IMR-90 (cell line): ENCODE data around the gene TENT5C. TPM values are rescaled to one million over a fixed set of nuclear protein-coding genes. Genes with fewer than 3 reads are reported as not detected.

Experiments
- ATAC-seq: fragments of 200-7000 bp; cut with Tn5 transposase; 2 replicates; pipeline ENCODE4 v1.9.1; 2020; ENCODE audit warnings: low read depth, mild to moderate bottlenecking, moderate library complexity
- BruUV-seq: library from RNA; stranded (reverse); fragments of 400-500 nt; replicated peaks from 2 replicates; lab custom pipeline; 2021; lab: Mats Ljungman, UMichigan
- CTCF ChIA-PET: fragments of 300-600 bp; formaldehyde crosslinking; extraction: SDS; loops from one replicate; lab custom pipeline; 2021; ENCODE audit warnings: antibody characterized with exemption; lab: Yijun Ruan, JAX
- POLR2A ChIA-PET: fragments of 300-600 bp; sonication (Branson Sonifier 250); formaldehyde crosslinking; loops from one replicate; lab custom pipeline; 2022; ENCODE audit warnings: antibody characterized with exemption; ENCODE audit not compliant: unreplicated experiment; lab: Charles Lee
- DNase-seq: peaks from one replicate; pipeline ENCODE4 v3.0.0; 2013
- H2AFZ ChIP-seq: replicated peaks from 2 replicates; pipeline ENCODE3; 2013; ENCODE audit warnings: low read length, mild to moderate bottlenecking; ENCODE audit not compliant: poor library complexity
- H2AK5ac ChIP-seq: 2 replicates; pipeline ENCODE4 v1.6.1; 2013; ENCODE audit warnings: low read depth, low read length, inconsistent platforms
- H2AK9ac ChIP-seq: replicated peaks from 2 replicates; pipeline ENCODE3; 2013; ENCODE audit warnings: mild to moderate bottlenecking, low read depth, low read length, moderate library complexity; ENCODE audit not compliant: poor library complexity
- H2BK120ac ChIP-seq: 2 replicates; pipeline ENCODE4 v1.6.1; 2013; ENCODE audit warnings: low read depth, low read length, inconsistent platforms
- H2BK15ac ChIP-seq: 3 replicates; pipeline ENCODE4 v1.6.1; 2013; ENCODE audit warnings: low read depth, low read length, inconsistent platforms
- H2BK20ac ChIP-seq: 2 replicates; pipeline ENCODE4 v1.6.1; 2013; ENCODE audit warnings: low read depth, mild to moderate bottlenecking, inconsistent platforms, low read length, moderate library complexity
- H2BK5ac ChIP-seq: 2 replicates; pipeline ENCODE4 v1.6.1; 2013; ENCODE audit warnings: mild to moderate bottlenecking, low read depth, low read length, inconsistent platforms; ENCODE audit not compliant: poor library complexity, severe bottlenecking
- H3K14ac ChIP-seq: replicated peaks from 2 replicates; pipeline ENCODE4 v1.6.1; 2013; ENCODE audit warnings: low read depth, low read length, inconsistent platforms
- H3K18ac ChIP-seq: 2 replicates; pipeline ENCODE4 v1.6.1; 2013; ENCODE audit warnings: low read depth, low read length, control low read depth
- H3K23ac ChIP-seq: 2 replicates; pipeline ENCODE4 v1.6.1; 2013; ENCODE audit warnings: low read depth, low read length, inconsistent platforms
- H3K27ac ChIP-seq: 2 replicates; pipeline ENCODE4 v1.5.1; 2013; ENCODE audit warnings: mild to moderate bottlenecking, control low read depth, low read length; ENCODE audit not compliant: insufficient read depth
- H3K27me3 ChIP-seq: 2 replicates; pipeline ENCODE4 v1.6.1; 2013; ENCODE audit warnings: low read length; ENCODE audit not compliant: control insufficient read depth, insufficient read depth
- H3K36me3 ChIP-seq: 2 replicates; pipeline ENCODE4 v1.6.1; 2013; ENCODE audit warnings: low read length, mixed read lengths; ENCODE audit not compliant: control insufficient read depth, insufficient read depth
- H3K4ac ChIP-seq: 2 replicates; pipeline ENCODE4 v1.6.1; 2013; ENCODE audit warnings: low read depth, low read length, inconsistent platforms
- H3K4me1 ChIP-seq: 2 replicates; pipeline ENCODE4 v1.6.1; 2013; ENCODE audit warnings: low read length, mixed read lengths; ENCODE audit not compliant: control insufficient read depth, insufficient read depth
- H3K4me2 ChIP-seq: 2 replicates; pipeline ENCODE4 v1.6.1; 2013; ENCODE audit warnings: low read depth, mild to moderate bottlenecking, control low read depth, low read length, moderate library complexity
- H3K4me3 ChIP-seq: 2 replicates; pipeline ENCODE4 v1.5.1; 2013; ENCODE audit warnings: low read depth, mild to moderate bottlenecking, control low read depth, low read length, moderate library complexity; ENCODE audit not compliant: insufficient read depth
- H3K56ac ChIP-seq: 2 replicates; pipeline ENCODE4 v1.6.1; 2013; ENCODE audit warnings: low read length, inconsistent platforms; ENCODE audit not compliant: insufficient read depth; ENCODE audit errors: extremely low read depth
- H3K79me1 ChIP-seq, 2 experiments: 2 replicates each; pipeline ENCODE4 v1.6.1; 2013; ENCODE audit warnings: low read length in 2 of 2, inconsistent platforms in 1 of 2, low read depth in 1 of 2
- H3K9ac ChIP-seq: 2 replicates; pipeline ENCODE4 v1.6.1; 2013; ENCODE audit warnings: low read depth, low read length, control low read depth
- H3K9me1 ChIP-seq: 2 replicates; pipeline ENCODE4 v1.6.1; 2013; ENCODE audit warnings: low read length, inconsistent platforms; ENCODE audit not compliant: insufficient read depth
- H3K9me3 ChIP-seq: 2 replicates; pipeline ENCODE4 v1.6.1; 2013; ENCODE audit warnings: low read length; ENCODE audit not compliant: control insufficient read depth, insufficient read depth
- H4K20me1 ChIP-seq: 2 replicates; pipeline ENCODE4 v1.6.1; 2013; ENCODE audit warnings: low read length, inconsistent platforms; ENCODE audit not compliant: insufficient read depth
- H4K5ac ChIP-seq: 2 replicates; pipeline ENCODE4 v1.6.1; 2013; ENCODE audit warnings: mild to moderate bottlenecking, low read depth, low read length, control low read depth
- H4K8ac ChIP-seq, 2 experiments: 2 replicates each; pipeline ENCODE4 v1.6.1; 2013; ENCODE audit warnings: low read depth in 2 of 2, low read length in 2 of 2, control low read depth in 1 of 2, inconsistent platforms in 1 of 2
- H4K91ac ChIP-seq: 2 replicates; pipeline ENCODE4 v1.6.1; 2013; ENCODE audit warnings: low read depth, low read length, inconsistent platforms; ENCODE audit not compliant: insufficient read depth
- BHLHE40 ChIP-seq: fragments of 150-350 bp; IDR thresholded peaks from 2 replicates; pipeline ENCODE4 v1.6.1; 2016; ENCODE audit warnings: mild to moderate bottlenecking, low read depth, low read length
- CEBPB ChIP-seq: IDR thresholded peaks from 2 replicates; pipeline ENCODE4 v1.6.1; 2012; ENCODE audit warnings: low read depth, low read length, improper control_type of control experiment
- CHD1 ChIP-seq: IDR thresholded peaks from 2 replicates; pipeline ENCODE4 v1.6.1; 2012; ENCODE audit warnings: low read depth, low read length, improper control_type of control experiment
- FOS ChIP-seq: fragments of 150-350 bp; IDR thresholded peaks from 2 replicates; pipeline ENCODE4 v1.6.1; 2016; ENCODE audit warnings: low read depth, low read length
- MAFK ChIP-seq: IDR thresholded peaks from 2 replicates; pipeline ENCODE4 v1.6.1; 2012; ENCODE audit warnings: low read depth, low read length, improper control_type of control experiment
- MAZ ChIP-seq: IDR thresholded peaks from 2 replicates; pipeline ENCODE4 v1.6.1; 2012; ENCODE audit warnings: low read depth, mild to moderate bottlenecking, low read length, improper control_type of control experiment, moderate library complexity, borderline replicate concordance
- MXI1 ChIP-seq: IDR thresholded peaks from 2 replicates; pipeline ENCODE4 v1.6.1; 2012; ENCODE audit warnings: low read depth, mild to moderate bottlenecking, low read length, moderate library complexity, borderline replicate concordance
- POLR2A ChIP-seq: IDR thresholded peaks from 2 replicates; pipeline ENCODE4 v1.6.1; 2012; ENCODE audit warnings: mild to moderate bottlenecking, low read depth, low read length
- RAD21 ChIP-seq: IDR thresholded peaks from 2 replicates; pipeline ENCODE4 v1.6.1; 2012; ENCODE audit warnings: low read length, improper control_type of control experiment
- RCOR1 ChIP-seq: IDR thresholded peaks from 2 replicates; pipeline ENCODE4 v1.6.1; 2012; ENCODE audit warnings: mild to moderate bottlenecking, low read length, improper control_type of control experiment; ENCODE audit not compliant: insufficient replicate concordance
- RFX5 ChIP-seq: IDR thresholded peaks from 2 replicates; pipeline ENCODE4 v1.8.0; 2012; ENCODE audit warnings: low read depth, mild to moderate bottlenecking, low read length, moderate library complexity
- SMC3 ChIP-seq: fragments of 150-350 bp; IDR thresholded peaks from 2 replicates; pipeline ENCODE4 v1.6.1; 2016; ENCODE audit warnings: low read depth, mild to moderate bottlenecking, antibody characterized with exemption, low read length, moderate library complexity
- WGBS, 2 experiments: methylation state at CpG; one replicate each; pipeline versions ENCODE4 v1.1.5 to v1.1.7; 2013; ENCODE audit warnings: missing lambda C conversion rate in 2 of 2; ENCODE audit not compliant: insufficient read length in 1 of 2; ENCODE audit errors: extremely low coverage in 2 of 2; 5-methylcytosine and 5-hydroxymethylcytosine counted together
- dilution Hi-C: fragments of 300-500 bp; cut with HindIII; formaldehyde crosslinking; loops from one replicate; pipeline ENCODE4 v1.14.3; 2018; ENCODE audit warnings: low sequenced_read_pairs; ENCODE audit not compliant: unreplicated experiment
- in situ Hi-C: fragments of 300-500 bp; cut with MboI; formaldehyde crosslinking; loops from 3 replicates; pipeline ENCODE4 v1.14.3; 2019; ENCODE audit warnings: low sequenced_read_pairs, inconsistent platforms, mixed read lengths
- intact Hi-C: fragments of 100-400 bp; cut with micrococcal nuclease; formaldehyde crosslinking; loops from 2 replicates; pipeline ENCODE4 v1.10.0; 2022
- polyA plus RNA-seq, 3 experiments: library from polyadenylated mRNA; depleted of rRNA; stranded (reverse); fragments of >200 nt; gene quantifications; 2 replicates each; pipeline ENCODE4 v1.2.3, GENCODE V29; 2012; ENCODE audit warnings: low replicate concordance in 1 of 3
- total RNA-seq: library from RNA; depleted of rRNA; stranded (reverse); fragments of >200 nt; gene quantifications from 2 replicates; pipeline ENCODE4 v1.2.3, GENCODE V29; 2012
- TF ChIP-seq, protein P1 (sequence below): conservative IDR thresholded peaks from 2 replicates; pipeline ENCODE4 v1.5.1; 2012; ENCODE audit warnings: mild to moderate bottlenecking, low read depth, low read length, improper control_type of control experiment
- TF ChIP-seq, protein P2 (sequence below): fragments of 150-350 bp; IDR thresholded peaks from 2 replicates; pipeline ENCODE4 v1.6.1; 2017; ENCODE audit warnings: mild to moderate bottlenecking, antibody characterized with exemption, low read length, low read depth
- TF ChIP-seq, protein P3 (sequence below): fragments of 150-350 bp; IDR thresholded peaks from 2 replicates; pipeline ENCODE4 v1.6.1; 2016; ENCODE audit warnings: low read depth, mild to moderate bottlenecking, low read length, moderate library complexity, borderline replicate concordance

The TENT5C gene
- total and polyA plus RNA-seq, 2 of the 4 experiments (the other 2 are of a cell fraction) = 1.5 to 4.1 TPM

DNA sequence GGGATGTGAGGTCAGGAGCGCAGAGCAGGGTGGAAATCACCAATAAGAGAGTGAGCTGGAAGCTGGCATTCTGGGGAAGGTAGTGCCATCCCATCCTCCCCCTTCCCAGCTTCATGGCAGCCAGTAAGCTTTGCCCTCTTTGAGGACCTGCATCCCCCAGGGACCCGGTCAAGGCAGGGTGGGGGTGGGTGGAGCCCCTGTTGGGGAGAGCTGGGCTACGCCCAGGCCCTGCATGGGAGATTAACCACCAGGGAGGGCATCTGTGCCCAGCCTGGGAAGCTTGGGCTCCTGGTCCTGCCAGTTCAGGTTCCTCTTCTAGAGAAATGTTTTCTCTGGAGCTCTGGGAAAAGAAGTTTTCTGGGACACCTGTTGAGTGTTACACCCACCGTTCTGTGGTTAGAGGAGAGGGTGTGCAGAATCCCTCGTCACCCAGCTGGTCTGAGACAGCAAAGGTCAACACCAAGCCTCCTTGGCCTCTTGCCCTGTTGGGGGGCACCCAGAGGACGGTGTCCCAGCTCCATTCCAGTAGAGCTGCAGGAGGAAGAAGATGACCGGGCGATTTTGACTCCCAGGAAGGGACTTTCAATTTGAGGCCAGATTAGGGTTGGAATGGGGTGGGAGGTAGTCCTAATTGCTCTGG is 30.1 kb upstream of the TENT5C start:
- H3K14ac ChIP-seq = no peak overlapping the region
- ChIA-PET CTCF (no interaction called here), POLR2A (no interaction called here)
- H4K20me1 ChIP-seq = no peaks in the 10 kb centered on the region
- H3K4me2 ChIP-seq = no peak overlapping the region
- H2AK9ac ChIP-seq = no peak overlapping the region
- H2BK5ac ChIP-seq = no peak overlapping the region
- no TSS peak for BruUV-seq
- H2AFZ ChIP-seq = no peak overlapping the region
- H3K56ac ChIP-seq = no peak overlapping the region
- no peak overlapping the region for H3K23ac ChIP-seq
- no peaks in the 10 kb centered on the region for H3K9me1 ChIP-seq
- H3K36me3 ChIP-seq = no peaks in the 10 kb centered on the region
- no peak overlapping the region for H3K4ac ChIP-seq
- ATAC-seq = no peak
- no peak overlapping the region for H3K18ac ChIP-seq
- H4K91ac ChIP-seq = no peak overlapping the region
- no peaks in the 10 kb centered on the region for H3K9me3 ChIP-seq
- H2BK15ac ChIP-seq = no peak overlapping the region
- no peak overlapping the region for H3K4me3 ChIP-seq
- intact Hi-C loops (no loop called here), in situ Hi-C loops (no loop called here), dilution Hi-C loops (no loop called here)
- WGBS, 2 experiments = 60% methylated on average over 3 of the region's 8 CpGs; no CpG with 5 or more reads in 1 of the 2 experiments
- TF ChIP-seq POLR2A (no peak), SMC3 (no peak), MXI1 (no peak), CHD1 (no peak), FOS (no peak), MAFK (no peak), MAZ (no peak), BHLHE40 (no peak), RAD21 (no peak), CEBPB (no peak), RFX5 (no peak), RCOR1 (no peak)
- TF ChIP-seq, protein P1, sequence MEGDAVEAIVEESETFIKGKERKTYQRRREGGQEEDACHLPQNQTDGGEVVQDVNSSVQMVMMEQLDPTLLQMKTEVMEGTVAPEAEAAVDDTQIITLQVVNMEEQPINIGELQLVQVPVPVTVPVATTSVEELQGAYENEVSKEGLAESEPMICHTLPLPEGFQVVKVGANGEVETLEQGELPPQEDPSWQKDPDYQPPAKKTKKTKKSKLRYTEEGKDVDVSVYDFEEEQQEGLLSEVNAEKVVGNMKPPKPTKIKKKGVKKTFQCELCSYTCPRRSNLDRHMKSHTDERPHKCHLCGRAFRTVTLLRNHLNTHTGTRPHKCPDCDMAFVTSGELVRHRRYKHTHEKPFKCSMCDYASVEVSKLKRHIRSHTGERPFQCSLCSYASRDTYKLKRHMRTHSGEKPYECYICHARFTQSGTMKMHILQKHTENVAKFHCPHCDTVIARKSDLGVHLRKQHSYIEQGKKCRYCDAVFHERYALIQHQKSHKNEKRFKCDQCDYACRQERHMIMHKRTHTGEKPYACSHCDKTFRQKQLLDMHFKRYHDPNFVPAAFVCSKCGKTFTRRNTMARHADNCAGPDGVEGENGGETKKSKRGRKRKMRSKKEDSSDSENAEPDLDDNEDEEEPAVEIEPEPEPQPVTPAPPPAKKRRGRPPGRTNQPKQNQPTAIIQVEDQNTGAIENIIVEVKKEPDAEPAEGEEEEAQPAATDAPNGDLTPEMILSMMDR = no peak
- TF ChIP-seq, protein P2, sequence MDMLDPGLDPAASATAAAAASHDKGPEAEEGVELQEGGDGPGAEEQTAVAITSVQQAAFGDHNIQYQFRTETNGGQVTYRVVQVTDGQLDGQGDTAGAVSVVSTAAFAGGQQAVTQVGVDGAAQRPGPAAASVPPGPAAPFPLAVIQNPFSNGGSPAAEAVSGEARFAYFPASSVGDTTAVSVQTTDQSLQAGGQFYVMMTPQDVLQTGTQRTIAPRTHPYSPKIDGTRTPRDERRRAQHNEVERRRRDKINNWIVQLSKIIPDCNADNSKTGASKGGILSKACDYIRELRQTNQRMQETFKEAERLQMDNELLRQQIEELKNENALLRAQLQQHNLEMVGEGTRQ = no peak
- TF ChIP-seq, protein P3, sequence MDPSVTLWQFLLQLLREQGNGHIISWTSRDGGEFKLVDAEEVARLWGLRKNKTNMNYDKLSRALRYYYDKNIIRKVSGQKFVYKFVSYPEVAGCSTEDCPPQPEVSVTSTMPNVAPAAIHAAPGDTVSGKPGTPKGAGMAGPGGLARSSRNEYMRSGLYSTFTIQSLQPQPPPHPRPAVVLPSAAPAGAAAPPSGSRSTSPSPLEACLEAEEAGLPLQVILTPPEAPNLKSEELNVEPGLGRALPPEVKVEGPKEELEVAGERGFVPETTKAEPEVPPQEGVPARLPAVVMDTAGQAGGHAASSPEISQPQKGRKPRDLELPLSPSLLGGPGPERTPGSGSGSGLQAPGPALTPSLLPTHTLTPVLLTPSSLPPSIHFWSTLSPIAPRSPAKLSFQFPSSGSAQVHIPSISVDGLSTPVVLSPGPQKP = no peak
- no peak overlapping the region for H2AK5ac ChIP-seq
- no peak overlapping the region for H4K5ac ChIP-seq
- H2BK20ac ChIP-seq = no peak overlapping the region
- H3K79me1 ChIP-seq = no peaks in the 10 kb centered on the region
- no peak overlapping the region for H4K8ac ChIP-seq
- no peak overlapping the region for H3K9ac ChIP-seq
- H2BK120ac ChIP-seq = no peak overlapping the region
- no peak overlapping the region for H3K27ac ChIP-seq
- DNase-seq = no peak
- H3K4me1 ChIP-seq = no peaks in the 10 kb centered on the region
- peaks cover 13% of the 10 kb centered on the region; the same call in 1 of the 2 replicates for H3K27me3 ChIP-seq
